Calu3 (cell line): ENCODE data around the gene PLXNA4. TPM values are rescaled to one million over a fixed set of nuclear protein-coding genes. Genes with fewer than 3 reads are reported as not detected.

Experiments
- BruUV-seq: library from RNA; stranded (reverse); fragments of 400-500 nt; replicated peaks from 2 replicates; lab custom pipeline; 2021; lab: Mats Ljungman, UMichigan
- CTCF ChIA-PET: fragments of 300-600 bp; sonication (Branson Sonifier 250); formaldehyde crosslinking; loops from one replicate; lab custom pipeline; 2022; ENCODE audit warnings: antibody characterized with exemption; lab: Charles Lee
- DNase-seq: peaks from one replicate; pipeline ENCODE4 v3.0.0; 2022
- H3K27ac Mint-ChIP-seq: one replicate; pipeline ENCODE4 v1.8.0; 2022; ENCODE audit warnings: mixed read lengths; ENCODE audit not compliant: unreplicated experiment
- H3K27me3 Mint-ChIP-seq: one replicate; pipeline ENCODE4 v1.8.0; 2022; ENCODE audit warnings: mixed read lengths; ENCODE audit not compliant: unreplicated experiment
- H3K36me3 Mint-ChIP-seq: one replicate; pipeline ENCODE4 v1.8.0; 2022; ENCODE audit warnings: mild to moderate bottlenecking, moderate library complexity, mixed read lengths; ENCODE audit not compliant: insufficient read depth, unreplicated experiment
- H3K4me1 Mint-ChIP-seq: one replicate; pipeline ENCODE4 v1.8.0; 2022; ENCODE audit warnings: mild to moderate bottlenecking, low read depth, mixed read lengths; ENCODE audit not compliant: unreplicated experiment
- H3K4me3 Mint-ChIP-seq: one replicate; pipeline ENCODE4 v1.8.0; 2022; ENCODE audit warnings: mild to moderate bottlenecking, low read depth, moderate library complexity, mixed read lengths; ENCODE audit not compliant: unreplicated experiment
- H3K9me3 Mint-ChIP-seq: one replicate; pipeline ENCODE4 v1.8.0; 2022; ENCODE audit warnings: low read depth, mixed read lengths; ENCODE audit not compliant: unreplicated experiment
- intact Hi-C: fragments of 100-400 bp; cut with micrococcal nuclease; formaldehyde crosslinking; loops from one replicate; pipeline ENCODE4 v1.10.0; 2022; ENCODE audit not compliant: unreplicated experiment
- total RNA-seq: library from RNA; stranded (reverse); gene quantifications from 2 replicates; pipeline ENCODE4 v1.2.3, GENCODE V29; 2022
- TF ChIP-seq, protein P1 (sequence below): fragments of 200-600 bp; IDR thresholded peaks from one replicate; pipeline ENCODE4 v1.8.0; 2022; ENCODE audit warnings: antibody characterized with exemption; ENCODE audit not compliant: unreplicated experiment

Gene PLXNA4
- total RNA-seq, 1 experiment from 2014 or later = not detected

DNA sequence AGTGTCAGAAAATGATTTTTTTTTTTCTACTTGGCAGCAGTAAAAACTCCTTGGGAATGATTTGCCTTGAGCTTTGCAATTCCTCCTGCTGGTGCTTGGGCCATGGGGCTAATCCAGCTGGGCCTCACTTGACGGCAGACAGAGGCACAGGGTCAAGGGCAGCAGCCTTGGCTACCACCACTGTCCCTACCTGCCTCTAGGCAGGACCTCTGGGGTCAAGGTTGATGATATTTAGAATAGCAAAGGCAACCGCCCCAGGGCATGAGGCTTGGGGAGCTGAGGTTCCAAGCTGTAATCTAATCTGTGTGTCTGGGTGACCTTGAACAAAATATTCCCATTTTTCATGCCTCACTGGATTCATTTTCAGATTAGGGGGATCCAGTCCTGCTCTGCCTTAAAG is 327.4 kb downstream of the PLXNA4 start:
- Mint-ChIP-seq H3K27me3 (no peaks in the 10 kb centered on the region), H3K4me3 (no peak overlapping the region), H3K36me3 (peaks cover 6% of the 10 kb centered on the region), H3K4me1 (peaks cover 25% of the 10 kb centered on the region), H3K9me3 (peaks cover 3% of the 10 kb centered on the region), H3K27ac (no peak overlapping the region)
- intact Hi-C loops = no loop called here
- no TSS peak for BruUV-seq
- CTCF ChIA-PET = no interaction called here
- DNase-seq = no peak
- TF ChIP-seq, protein P1, sequence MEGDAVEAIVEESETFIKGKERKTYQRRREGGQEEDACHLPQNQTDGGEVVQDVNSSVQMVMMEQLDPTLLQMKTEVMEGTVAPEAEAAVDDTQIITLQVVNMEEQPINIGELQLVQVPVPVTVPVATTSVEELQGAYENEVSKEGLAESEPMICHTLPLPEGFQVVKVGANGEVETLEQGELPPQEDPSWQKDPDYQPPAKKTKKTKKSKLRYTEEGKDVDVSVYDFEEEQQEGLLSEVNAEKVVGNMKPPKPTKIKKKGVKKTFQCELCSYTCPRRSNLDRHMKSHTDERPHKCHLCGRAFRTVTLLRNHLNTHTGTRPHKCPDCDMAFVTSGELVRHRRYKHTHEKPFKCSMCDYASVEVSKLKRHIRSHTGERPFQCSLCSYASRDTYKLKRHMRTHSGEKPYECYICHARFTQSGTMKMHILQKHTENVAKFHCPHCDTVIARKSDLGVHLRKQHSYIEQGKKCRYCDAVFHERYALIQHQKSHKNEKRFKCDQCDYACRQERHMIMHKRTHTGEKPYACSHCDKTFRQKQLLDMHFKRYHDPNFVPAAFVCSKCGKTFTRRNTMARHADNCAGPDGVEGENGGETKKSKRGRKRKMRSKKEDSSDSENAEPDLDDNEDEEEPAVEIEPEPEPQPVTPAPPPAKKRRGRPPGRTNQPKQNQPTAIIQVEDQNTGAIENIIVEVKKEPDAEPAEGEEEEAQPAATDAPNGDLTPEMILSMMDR = no peak

DNA sequence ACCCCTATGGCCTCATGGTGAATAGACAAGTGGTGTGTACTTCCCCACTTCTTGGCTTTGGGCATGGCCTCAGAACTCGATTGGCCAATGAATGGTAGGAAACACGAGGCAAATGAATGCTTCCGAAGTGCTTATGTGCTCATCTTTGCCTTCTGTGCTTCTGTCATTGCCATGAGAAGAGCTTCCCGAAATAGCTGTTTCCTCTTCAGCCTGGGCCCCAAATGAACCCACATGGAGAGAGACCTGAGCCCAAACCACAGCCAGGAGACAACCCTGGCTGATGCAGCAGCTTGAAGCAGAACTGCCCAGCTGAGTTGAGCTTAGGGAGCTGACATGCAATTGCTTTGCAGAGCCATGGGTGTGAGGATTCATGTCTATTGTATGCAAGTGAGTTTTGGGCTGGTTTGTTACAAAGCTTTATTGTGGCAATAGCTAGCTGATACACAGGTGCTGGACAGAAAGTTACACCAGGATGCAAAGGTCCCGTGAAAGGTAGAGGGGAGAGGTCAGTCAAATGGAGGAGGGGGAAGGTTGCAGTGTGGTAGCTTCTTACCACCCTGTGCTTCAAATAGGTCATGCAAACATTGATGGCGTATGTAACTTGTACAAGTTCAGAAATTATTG is 328.2 kb downstream of the PLXNA4 start:
- Mint-ChIP-seq H3K36me3 (peaks cover 6% of the 10 kb centered on the region), H3K4me3 (no peak overlapping the region), H3K27ac (no peak overlapping the region), H3K27me3 (no peaks in the 10 kb centered on the region), H3K4me1 (peaks cover 25% of the 10 kb centered on the region), H3K9me3 (peaks cover 3% of the 10 kb centered on the region)
- DNase-seq = no peak
- TF ChIP-seq, protein P1 = no peak
- intact Hi-C loops = no loop called here
- CTCF ChIA-PET = no interaction called here
- BruUV-seq = no TSS peak

DNA sequence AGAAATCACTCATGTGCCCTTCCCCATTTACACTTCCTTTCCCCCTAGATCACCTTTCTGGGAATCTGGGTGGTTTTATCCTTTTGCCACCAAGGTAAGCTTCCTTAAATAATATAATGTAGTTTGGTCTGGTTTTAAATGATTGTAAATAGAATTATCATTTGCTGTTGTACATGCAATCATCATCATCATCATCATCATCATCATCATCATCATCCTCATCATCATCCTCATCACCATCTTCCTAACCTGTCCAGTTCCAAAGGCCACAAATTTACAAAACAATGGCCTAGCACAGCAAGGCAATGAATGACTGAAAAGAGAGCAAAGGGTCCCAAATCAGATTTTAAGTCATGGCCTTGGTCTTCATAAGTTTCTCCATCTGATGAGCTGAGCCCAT is 329.7 kb downstream of the PLXNA4 start:
- Mint-ChIP-seq H3K36me3 (peaks cover 6% of the 10 kb centered on the region), H3K27me3 (no peaks in the 10 kb centered on the region), H3K27ac (no peak overlapping the region), H3K4me3 (no peak overlapping the region), H3K9me3 (peaks cover 3% of the 10 kb centered on the region), H3K4me1 (peaks cover 20% of the 10 kb centered on the region)
- no TSS peak for BruUV-seq
- no peak for DNase-seq
- intact Hi-C loops = no loop called here
- TF ChIP-seq, protein P1 = no peak
- CTCF ChIA-PET = no interaction called here

DNA sequence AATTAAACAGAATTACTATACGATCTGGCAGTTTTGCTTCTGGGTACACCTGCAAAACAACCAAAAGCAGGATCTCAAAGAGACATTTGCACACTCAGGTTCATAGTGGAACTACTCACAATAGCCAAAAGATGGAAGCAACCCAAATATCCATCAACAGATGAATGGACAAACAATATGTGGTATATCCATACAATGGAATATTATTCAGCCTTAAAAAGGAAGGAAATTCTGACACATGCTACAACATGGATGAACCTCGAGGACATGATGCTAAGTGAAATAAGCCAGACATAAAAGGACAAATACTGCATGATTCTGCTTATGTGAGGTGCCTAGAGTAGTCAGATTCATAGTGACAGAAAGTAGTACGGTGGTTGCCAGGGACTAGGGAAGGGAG is 330.7 kb downstream of the PLXNA4 start:
- TF ChIP-seq, protein P1 = no peak
- Mint-ChIP-seq H3K36me3 (no peaks in the 10 kb centered on the region), H3K27me3 (no peaks in the 10 kb centered on the region), H3K4me3 (no peak overlapping the region), H3K4me1 (peaks cover 9% of the 10 kb centered on the region), H3K27ac (no peak overlapping the region), H3K9me3 (peaks cover 3% of the 10 kb centered on the region)
- no TSS peak for BruUV-seq
- intact Hi-C loops = no loop called here
- no peak for DNase-seq
- CTCF ChIA-PET = no interaction called here
